Stimulated activated CD8-positive, alpha-beta memory T cell treated with anti-CD3 and anti-CD28 coated beads, Interleukin-4, amount 100 ng/mL, for 1 hour (primary cell): ENCODE data around the gene BSG.
"Not testable (repeated sequence)": the region's sequence is repeated elsewhere in the genome, so short reads cannot be mapped to it uniquely, and the experiment has no call there.

ENCODE experiments used
- DNase-seq, 2 donors: peaks; one replicate each; pipeline ENCODE4 v3.0.0-alpha.2; 2020; ENCODE audit warnings: low read depth in 2 of 2, low spot score in 1 of 2

The BSG gene

GRCh38 chr19:572743-573518 lies 535 bp downstream of the BSG start:
- DNase-seq: no peak

GRCh38 chr19:573519-573825 lies 1.1 kb downstream of the BSG start:
- DNase-seq: no peak

- no peak for DNase-seq
These were observed 2.5 kb downstream of the BSG start for GRCh38 chr19:574658-575526.

GRCh38 chr19:575527-576506 lies 3.4 kb downstream of the BSG start:
- DNase-seq: no peak

- no peak for DNase-seq
These were observed 4.5 kb downstream of the BSG start for GRCh38 chr19:576768-577438.

GRCh38 chr19:577439-578392 lies 5.3 kb downstream of the BSG start:
- no peak for DNase-seq

- DNase-seq: no peak
These were observed 6.9 kb downstream of the BSG start for GRCh38 chr19:579111-579841.

GRCh38 chr19:579842-580155 lies 7.4 kb downstream of the BSG start:
- DNase-seq: no peak

- DNase-seq: no peak
These were observed 8.0 kb downstream of the BSG start for GRCh38 chr19:580274-580835.

GRCh38 chr19:581399-582111 lies 9.2 kb downstream of the BSG start:
- DNase-seq: no peak

- no peak for DNase-seq
These were observed 10.3 kb downstream of the BSG start for GRCh38 chr19:582497-583197.

GRCh38 chr19:583198-583967 lies 11.0 kb downstream of the BSG start:
- DNase-seq: no peak

- no peak for DNase-seq
These were observed 11.5 kb downstream of the BSG start for GRCh38 chr19:583968-584239.

GRCh38 chr19:584240-585001 lies 12.0 kb downstream of the BSG start:
- DNase-seq: peak in 1 of 2 donors; percentile 56

GRCh38 chr19:585146-585545 lies 12.8 kb downstream of the BSG start:
- DNase-seq: not testable (repeated sequence)

- DNase-seq: no peak
These were observed 13.2 kb downstream of the BSG start for GRCh38 chr19:585551-586110.
